Measurements from ENCODE around the gene ISG20.

DNA sequence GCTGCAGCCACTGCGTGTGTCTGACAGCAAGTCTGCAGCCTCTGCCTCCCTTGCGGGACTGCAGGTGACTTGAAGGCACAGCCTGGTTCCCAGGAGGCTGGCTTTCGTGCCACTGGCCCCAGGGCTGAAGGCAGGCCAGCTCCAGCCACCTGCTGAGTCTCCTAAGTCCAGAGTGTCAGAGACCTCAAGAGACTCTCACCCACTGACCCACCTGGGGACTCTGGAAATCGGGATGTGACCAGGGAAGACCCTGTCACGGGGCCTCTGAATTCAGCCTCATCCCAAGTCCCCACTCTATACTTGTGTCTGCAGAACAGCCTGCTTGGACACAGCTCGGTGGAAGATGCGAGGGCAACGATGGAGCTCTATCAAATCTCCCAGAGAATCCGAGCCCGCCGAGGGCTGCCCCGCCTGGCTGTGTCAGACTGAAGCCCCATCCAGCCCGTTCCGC lies 16.3 kb downstream of the ISG20 start:
- TF ChIP-seq, protein P1, sequence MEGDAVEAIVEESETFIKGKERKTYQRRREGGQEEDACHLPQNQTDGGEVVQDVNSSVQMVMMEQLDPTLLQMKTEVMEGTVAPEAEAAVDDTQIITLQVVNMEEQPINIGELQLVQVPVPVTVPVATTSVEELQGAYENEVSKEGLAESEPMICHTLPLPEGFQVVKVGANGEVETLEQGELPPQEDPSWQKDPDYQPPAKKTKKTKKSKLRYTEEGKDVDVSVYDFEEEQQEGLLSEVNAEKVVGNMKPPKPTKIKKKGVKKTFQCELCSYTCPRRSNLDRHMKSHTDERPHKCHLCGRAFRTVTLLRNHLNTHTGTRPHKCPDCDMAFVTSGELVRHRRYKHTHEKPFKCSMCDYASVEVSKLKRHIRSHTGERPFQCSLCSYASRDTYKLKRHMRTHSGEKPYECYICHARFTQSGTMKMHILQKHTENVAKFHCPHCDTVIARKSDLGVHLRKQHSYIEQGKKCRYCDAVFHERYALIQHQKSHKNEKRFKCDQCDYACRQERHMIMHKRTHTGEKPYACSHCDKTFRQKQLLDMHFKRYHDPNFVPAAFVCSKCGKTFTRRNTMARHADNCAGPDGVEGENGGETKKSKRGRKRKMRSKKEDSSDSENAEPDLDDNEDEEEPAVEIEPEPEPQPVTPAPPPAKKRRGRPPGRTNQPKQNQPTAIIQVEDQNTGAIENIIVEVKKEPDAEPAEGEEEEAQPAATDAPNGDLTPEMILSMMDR (IDR thresholded peaks at IDR 0.05), result no peak
- TF ChIP-seq POLR2A (IDR thresholded peaks at IDR 0.05), result no peak
